ENCODE results near the gene RPS18. TPM values are rescaled to one million over a fixed set of nuclear protein-coding genes. Genes with fewer than 3 reads are reported as not detected.

Gene RPS18
- total and polyA plus RNA-seq, 2 of the 13 experiments (the other 11 are each of a cell fraction or from before 2014, with no cell fraction given) = 3,896 to 5,806 TPM

GRCh38 chr6:33298773-33299236 is 26.9 kb downstream of the RPS18 start, which contains the start of gene RGL2 (continued):
- TF ChIP-seq ATF6 (CRISPR knock-in tag; conservative IDR thresholded peaks at IDR 0.05) (peak; percentile 14; the same call in 1 of the 2 replicates), SP2 (CRISPR knock-in tag; IDR thresholded peaks at IDR 0.05) (no peak), ZNF343 (CRISPR knock-in tag; IDR thresholded peaks at IDR 0.05) (no peak), ZNF678 (CRISPR knock-in tag; IDR thresholded peaks at IDR 0.05) (0 out of 2 replicates have a peak, but pooled peaks have one; percentile 30), ZNF879 (CRISPR knock-in tag; IDR thresholded peaks at IDR 0.05) (no peak), AHDC1 (CRISPR knock-in tag; IDR thresholded peaks at IDR 0.05; ENCODE audit: borderline replicate concordance) (no peak), XBP1 (CRISPR knock-in tag; IDR thresholded peaks at IDR 0.05) (no peak), SKIL (CRISPR knock-in tag; IDR thresholded peaks at IDR 0.05; ENCODE audit: borderline replicate concordance) (no peak), ATF2 (CRISPR knock-in tag; IDR thresholded peaks at IDR 0.05) (no peak), ZNF670 (CRISPR knock-in tag; IDR thresholded peaks at IDR 0.05; ENCODE audit: borderline replicate concordance) (no peak), AGO2 (optimal IDR thresholded peaks at IDR 0.05; ENCODE audit: low read depth, low read length) (no peak), ZNF740 (CRISPR knock-in tag; IDR thresholded peaks at IDR 0.05) (0 out of 2 replicates have a peak, but pooled peaks have one; percentile 42), ZSCAN5A (CRISPR knock-in tag; IDR thresholded peaks at IDR 0.05; ENCODE audit: borderline replicate concordance) (0 out of 2 replicates have a peak, but pooled peaks have one; percentile 3)

All from HepG2 (cell line).